Fibroblast of lung (primary cell): Measurements from ENCODE around the gene EFNB2. TPM values are rescaled to one million over a fixed set of nuclear protein-coding genes. Genes with fewer than 3 reads are reported as not detected.

ENCODE experiments used
- DNase-seq, 2 donors: peaks; one replicate each; pipeline versions ENCODE4 v3.0.0 to v3.0.0-alpha.2; 2010; ENCODE audit warnings: low read depth in 2 of 2
- H2AFZ ChIP-seq: 2 replicates; pipeline ENCODE4 v1.5.1; 2012; ENCODE audit warnings: low read length, control low read depth, inconsistent platforms
- H3K27ac ChIP-seq: 2 replicates; pipeline ENCODE4 v1.5.1; 2011; ENCODE audit warnings: low read length, control low read depth; ENCODE audit not compliant: insufficient read depth
- H3K27me3 ChIP-seq: 2 replicates; pipeline ENCODE4 v1.5.1; 2011; ENCODE audit warnings: mild to moderate bottlenecking, low read length; ENCODE audit not compliant: control insufficient read depth, insufficient read depth
- H3K36me3 ChIP-seq: 2 replicates; pipeline ENCODE4 v1.5.1; 2011; ENCODE audit warnings: low read length; ENCODE audit not compliant: control insufficient read depth, insufficient read depth
- H3K4me1 ChIP-seq: 2 replicates; pipeline ENCODE4 v1.5.1; 2011; ENCODE audit warnings: low read length; ENCODE audit not compliant: control insufficient read depth, insufficient read depth; ENCODE audit errors: extremely low read depth
- H3K4me2 ChIP-seq: 2 replicates; pipeline ENCODE4 v1.5.1; 2011; ENCODE audit warnings: low read length, control low read depth; ENCODE audit not compliant: insufficient read depth; ENCODE audit errors: extremely low read depth
- H3K4me3 ChIP-seq, 4 experiments: fragments of 200-600 bp in 1 of 4; sonication (generic) in 1 of 4; replicated peaks in 1 of 4; 2 replicates each; pipeline ENCODE4 v1.5.1; 2011 to 2016; ENCODE audit warnings: low read length in 4 of 4, low read depth in 3 of 4, mild to moderate bottlenecking in 3 of 4, control low read depth in 2 of 4, inconsistent platforms in 1 of 4, mixed read lengths in 1 of 4; ENCODE audit not compliant: insufficient read depth in 1 of 4; ENCODE audit errors: control extremely low read depth in 1 of 4
- H3K79me2 ChIP-seq: 2 replicates; pipeline ENCODE4 v1.5.1; 2012; ENCODE audit warnings: mild to moderate bottlenecking, low read length, inconsistent platforms; ENCODE audit not compliant: control insufficient read depth, insufficient read depth
- H3K9ac ChIP-seq: 2 replicates; pipeline ENCODE4 v1.5.1; 2011; ENCODE audit warnings: mild to moderate bottlenecking, low read length, control low read depth; ENCODE audit not compliant: insufficient read depth
- H3K9me3 ChIP-seq: 2 replicates; pipeline ENCODE4 v1.5.1; 2012; ENCODE audit warnings: low read depth, low read length; ENCODE audit not compliant: control insufficient read depth, insufficient read depth
- H4K20me1 ChIP-seq: 2 replicates; pipeline ENCODE4 v1.5.1; 2011; ENCODE audit warnings: low read length; ENCODE audit not compliant: control insufficient read depth, insufficient read depth; ENCODE audit errors: extremely low read depth
- CTCF ChIP-seq, 2 donors: IDR thresholded peaks in 1 of 2; conservative IDR thresholded peaks in 1 of 2; 1 replicate in 1 of 2; 2 replicates in 1 of 2; pipeline ENCODE4 v1.5.1; 2011 to 2012; ENCODE audit warnings: low read length in 2 of 2, control low read depth in 1 of 2, inconsistent platforms in 1 of 2, low read depth in 1 of 2, mild to moderate bottlenecking in 1 of 2
- EZH2 ChIP-seq: IDR thresholded peaks from 2 replicates; pipeline ENCODE4 v1.5.1; 2012; ENCODE audit warnings: low read length, control low read depth, mild to moderate bottlenecking; ENCODE audit errors: missing control alignments
- polyA plus RNA-seq, 2 donors: library from polyadenylated mRNA; depleted of rRNA in 1 of 2; stranded (reverse) in 1 of 2; unstranded in 1 of 2; fragments of >200 nt; gene quantifications; 2 replicates each; pipeline ENCODE4 v1.2.1, GENCODE V29; 2011 to 2012; ENCODE audit warnings: missing spikeins in 1 of 2
- total RNA-seq: library from RNA; depleted of rRNA; stranded (reverse); fragments of >200 nt; gene quantifications from 2 replicates; pipeline ENCODE4 v1.2.1, GENCODE V29; 2014

Gene EFNB2
- total and polyA plus RNA-seq, 2 donors (not counting 1 experiment from before 2014, with no cell fraction given), result 13.5 to 20.0 TPM

- peak overlapping the region; percentile 80 to 92 (median 83) for H3K4me3 ChIP-seq
- H3K4me1 ChIP-seq, result no peaks in the 10 kb centered on the region
- peaks cover 52% of the 10 kb centered on the region for H3K79me2 ChIP-seq
- peak overlapping the region; percentile 66 for H3K9ac ChIP-seq
- DNase-seq, result peak; percentile 81 to 88
- H2AFZ ChIP-seq, result peak overlapping the region; percentile 33
- no peaks in the 10 kb centered on the region for H3K9me3 ChIP-seq
- peak overlapping the region; percentile 90 for H3K4me2 ChIP-seq
- no peaks in the 10 kb centered on the region for H4K20me1 ChIP-seq
- no peak for TF ChIP-seq EZH2
- peak; percentile 22 to 41 for TF ChIP-seq CTCF (conservative IDR thresholded peaks at IDR 0.05 in 1 of 2, IDR thresholded peaks at IDR 0.05 in 1 of 2; ENCODE audit: low read depth in 1 of 2, low read length in 2 of 2)
- no peaks in the 10 kb centered on the region for H3K27me3 ChIP-seq
- no peaks in the 10 kb centered on the region for H3K36me3 ChIP-seq
- peak overlapping the region; percentile 72 for H3K27ac ChIP-seq
Measured at GRCh38 chr13:106533101-106533942, 2.1 kb downstream of the EFNB2 start.

- DNase-seq, result peak; percentile 56 to 63
- H4K20me1 ChIP-seq, result no peaks in the 10 kb centered on the region
- H2AFZ ChIP-seq, result peak overlapping the region; percentile 29
- H3K4me1 ChIP-seq, result no peaks in the 10 kb centered on the region
- peaks cover 58% of the 10 kb centered on the region for H3K79me2 ChIP-seq
- no peaks in the 10 kb centered on the region for H3K27me3 ChIP-seq
- peak overlapping the region; percentile 61 to 84 (median 80) for H3K4me3 ChIP-seq
- H3K36me3 ChIP-seq, result no peaks in the 10 kb centered on the region
- peak overlapping the region; percentile 47 for H3K27ac ChIP-seq
- H3K9me3 ChIP-seq, result no peaks in the 10 kb centered on the region
- H3K4me2 ChIP-seq, result peak overlapping the region; percentile 90
- TF ChIP-seq EZH2 (no peak), CTCF (conservative IDR thresholded peaks at IDR 0.05 in 1 of 2, IDR thresholded peaks at IDR 0.05 in 1 of 2; ENCODE audit: low read depth in 1 of 2, low read length in 2 of 2) (no peak)
- no peak overlapping the region for H3K9ac ChIP-seq
Measured at GRCh38 chr13:106532111-106532929, 3.1 kb downstream of the EFNB2 start.

GRCh38 chr13:106530980-106531481 lies 4.4 kb downstream of the EFNB2 start:
- no peak for DNase-seq
- H3K36me3 ChIP-seq, result no peaks in the 10 kb centered on the region
- H3K9ac ChIP-seq, result no peak overlapping the region
- peak overlapping the region; percentile 21 for H3K4me2 ChIP-seq
- peaks cover 67% of the 10 kb centered on the region for H3K79me2 ChIP-seq
- H3K27ac ChIP-seq, result no peak overlapping the region
- no peaks in the 10 kb centered on the region for H3K9me3 ChIP-seq
- no peaks in the 10 kb centered on the region for H3K27me3 ChIP-seq
- H4K20me1 ChIP-seq, result no peaks in the 10 kb centered on the region
- no peak for TF ChIP-seq CTCF (conservative IDR thresholded peaks at IDR 0.05 in 1 of 2, IDR thresholded peaks at IDR 0.05 in 1 of 2; ENCODE audit: low read depth in 1 of 2, low read length in 2 of 2)
- TF ChIP-seq EZH2, result no peak
- H3K4me3 ChIP-seq, result peak overlapping the region in 1 of 4 experiments; percentile 81
- no peaks in the 10 kb centered on the region for H3K4me1 ChIP-seq
- H2AFZ ChIP-seq, result no peak overlapping the region
